Muscle of back (tissue), 10 donors: Measurements from ENCODE around the gene FANCE. TPM values are rescaled to one million over a fixed set of nuclear protein-coding genes. Genes with fewer than 3 reads are reported as not detected.

Experiments
- polyA plus RNA-seq, 10 donors: library from polyadenylated mRNA; unstranded; fragments of 120-200 nt; gene quantifications; one replicate each; pipeline ENCODE4 v1.2.1, GENCODE V29; 2013; ENCODE audit not compliant: insufficient read length in 10 of 10

The FANCE gene
- polyA plus RNA-seq, 10 donors: 14.8 to 24.5 (median 17.6) TPM

Other genes starting within 250 kb of the FANCE start
- gene SCUBE3, start 238.4 kb upstream of the FANCE start, polyA plus RNA-seq: 1 to 10 TPM in 7 of 10 donors, under 1 TPM in 3; 0.84 to 2.2 (median 1.1) TPM
- gene ZNF76, start 192.6 kb upstream of the FANCE start, polyA plus RNA-seq: 10 to 100 TPM; 18.2 to 32.1 (median 22.8) TPM
- gene DEF6, start 154.5 kb upstream of the FANCE start, polyA plus RNA-seq: 10 to 100 TPM in 1 of 10 donors, 1 to 10 TPM in 9; 3.1 to 12.0 (median 5.2) TPM
- gene PPARD, start 109.8 kb upstream of the FANCE start, polyA plus RNA-seq: 10 to 100 TPM; 17.9 to 23.5 (median 20.2) TPM
- gene RPL10A, start 16.1 kb downstream of the FANCE start, polyA plus RNA-seq: 1,000 to 10,000 TPM; 2,154 to 2,746 (median 2,479) TPM
- gene TEAD3, start 44.7 kb downstream of the FANCE start, polyA plus RNA-seq: 10 to 100 TPM; 48.3 to 70.3 (median 53.8) TPM
- 1 to 10 TPM in 8 of 10 donors, under 1 TPM in 2; 0.71 to 3.0 (median 1.4) TPM for gene TULP1, start 60.6 kb downstream of the FANCE start, polyA plus RNA-seq
- gene FKBP5, start 236.6 kb downstream of the FANCE start, polyA plus RNA-seq: 10 to 100 TPM; 12.2 to 30.4 (median 17.0) TPM